Urothelium cell line (cell line): Measurements from ENCODE around the gene GINS1.
"Not testable (repeated sequence)": the region's sequence is repeated elsewhere in the genome, so short reads cannot be mapped to it uniquely, and the experiment has no call there.

Source experiments
- DNase-seq: peaks from one replicate; pipeline ENCODE4 v3.0.0; 2011; ENCODE audit warnings: low spot score, mixed read lengths
- FAIRE-seq: peaks from 2 replicates; lab custom pipeline; 2011; peaks lifted over from hg19 to GRCh38; lab: Jason Lieb, UNC

The GINS1 gene

GRCh38 chr20:25389858-25390537, 17.5 kb upstream of the GINS1 start:
- no peak for FAIRE-seq
- peak; percentile 44 for DNase-seq

DNA sequence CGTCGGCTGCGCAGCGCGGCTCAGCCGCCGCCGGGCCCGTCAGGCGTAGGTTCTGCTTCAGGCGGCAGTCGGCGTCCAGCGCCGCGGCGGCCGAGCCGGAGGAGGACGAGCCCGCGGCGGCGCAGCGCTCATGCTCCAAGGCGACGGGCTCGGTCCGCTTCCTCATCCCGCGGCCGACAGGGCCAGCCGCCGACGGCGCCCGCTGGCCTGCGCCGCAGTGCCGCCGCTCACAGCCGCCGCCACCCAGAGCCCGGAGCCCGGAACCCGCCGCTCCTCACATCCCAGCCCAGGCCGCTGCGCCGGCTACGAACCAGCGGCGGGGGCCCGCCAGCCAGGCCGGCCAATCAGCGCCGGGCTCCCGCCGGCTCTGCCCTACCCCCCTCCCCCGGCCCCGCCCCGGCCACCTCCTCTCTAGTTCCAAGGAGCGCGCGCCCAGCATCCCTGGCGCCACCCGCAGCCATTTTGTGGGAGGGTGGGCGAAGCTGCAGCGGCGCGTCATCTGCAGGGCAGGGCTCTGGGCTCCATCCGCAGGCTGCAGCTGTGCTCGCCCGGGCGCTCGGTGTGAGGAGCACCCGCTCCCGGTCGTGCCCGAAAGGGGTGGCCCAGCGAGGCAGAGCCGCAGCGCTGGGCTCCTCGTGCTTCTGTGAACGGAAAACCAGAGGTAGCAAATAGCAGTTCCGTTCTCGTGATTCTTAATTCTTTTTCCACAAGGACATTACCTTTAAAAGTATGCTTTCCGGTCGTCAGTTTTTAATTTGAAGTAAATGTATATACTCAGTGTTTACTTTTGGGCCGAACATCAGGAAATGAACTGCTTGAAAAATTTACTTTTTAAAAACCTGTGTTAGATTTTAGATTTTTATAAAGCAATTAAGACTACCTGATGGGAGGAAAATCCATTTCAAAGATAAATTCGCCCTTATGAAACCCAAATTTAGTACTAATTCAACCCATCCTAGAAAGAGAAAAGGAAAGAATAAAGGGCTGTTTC, 16.6 kb upstream of the GINS1 start, which contains the start of gene ABHD12:
Gene ABHD12 (minus strand): TSS at position 298 of the 991 bp plus-strand sequence. CDS start 132 bp downstream, at position 166.
- DNase-seq (peak; percentile 96), FAIRE-seq (no peak)

GRCh38 chr20:25394276-25394675, 13.2 kb upstream of the GINS1 start:
- DNase-seq (no peak), FAIRE-seq (no peak)

- FAIRE-seq (no peak), DNase-seq (no peak)
Observed at GRCh38 chr20:25394996-25395395, 12.5 kb upstream of the GINS1 start.

DNA sequence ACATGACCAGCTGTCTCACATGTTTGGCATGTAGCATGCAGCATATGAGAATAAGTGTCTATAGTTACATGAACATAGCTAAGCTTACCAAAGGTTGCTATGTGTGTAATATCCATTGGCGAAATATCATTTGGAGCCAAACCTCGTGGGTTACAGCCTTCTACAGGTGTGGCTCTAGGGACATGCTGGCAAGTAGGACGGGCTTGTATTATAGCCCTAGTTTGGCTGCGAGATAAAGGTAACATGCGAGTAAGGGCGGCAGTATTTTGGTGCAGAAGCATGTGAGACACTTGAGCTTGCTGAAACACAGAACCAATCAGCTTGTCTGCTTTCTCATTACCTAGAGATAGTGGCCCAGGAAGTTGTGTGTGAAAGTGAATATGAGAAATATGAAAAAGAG, 10.4 kb upstream of the GINS1 start:
- FAIRE-seq: no peak

GRCh38 chr20:25397821-25398220, 9.7 kb upstream of the GINS1 start:
- no peak for FAIRE-seq
- no peak for DNase-seq

More for the DNA sequence above, 10.4 kb upstream of the GINS1 start:
- DNase-seq: no peak

- FAIRE-seq (no peak), DNase-seq (no peak)
Observed at GRCh38 chr20:25398376-25399036, 9.0 kb upstream of the GINS1 start.

DNA sequence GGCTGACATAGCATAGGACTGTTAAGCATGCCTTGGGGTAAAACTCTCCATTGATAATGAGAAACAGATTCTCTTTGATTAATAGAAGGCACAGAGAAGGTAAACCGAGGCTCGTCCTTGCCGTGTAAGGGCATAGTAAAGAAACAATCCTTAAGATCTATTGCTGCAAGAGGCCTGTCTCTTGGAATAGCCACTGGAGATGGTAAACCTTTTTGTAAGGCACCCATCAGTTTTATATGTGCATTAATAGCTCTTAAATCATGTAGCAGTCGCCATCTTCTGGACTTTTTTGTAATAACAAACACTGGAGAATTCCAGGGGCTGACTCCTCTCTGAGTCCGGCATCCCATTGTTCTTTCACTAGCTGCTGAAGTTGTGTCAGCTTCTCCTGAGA, 8.4 kb upstream of the GINS1 start:
- DNase-seq (peak; percentile 61), FAIRE-seq (no peak)

- FAIRE-seq, DNase-seq: not testable (repeated sequence)
Observed at GRCh38 chr20:25400291-25400732, 7.2 kb upstream of the GINS1 start.

- no peak for DNase-seq
- no peak for FAIRE-seq
Observed at GRCh38 chr20:25402583-25402982, 4.9 kb upstream of the GINS1 start.

- FAIRE-seq (no peak), DNase-seq (no peak)
Observed at GRCh38 chr20:25408170-25408547, 686 bp downstream of the GINS1 start.

GRCh38 chr20:25408890-25409289, 1.4 kb downstream of the GINS1 start:
- FAIRE-seq: no peak
- no peak for DNase-seq

DNA sequence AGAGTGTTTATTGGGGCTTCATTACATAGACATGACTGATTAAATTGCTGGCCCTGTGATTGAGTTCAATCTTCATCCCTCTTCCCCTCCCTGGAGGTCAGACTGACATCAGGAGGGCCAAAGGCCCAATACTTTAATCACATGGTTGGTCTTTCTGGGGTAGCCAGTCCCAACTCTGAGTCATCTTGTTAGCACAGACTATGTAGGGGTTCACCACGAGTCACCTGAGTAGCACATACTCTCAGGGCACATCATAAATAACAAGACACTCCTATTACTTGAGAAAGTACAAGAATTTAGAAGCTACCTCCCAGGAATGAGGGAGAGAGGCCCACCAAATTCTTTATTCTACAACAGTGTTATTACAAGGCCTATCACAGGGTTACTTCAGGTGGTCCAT, 11.3 kb downstream of the GINS1 start:
- FAIRE-seq: no peak
- no peak for DNase-seq

- DNase-seq: no peak
- FAIRE-seq: no peak
Observed at GRCh38 chr20:25421102-25421501, 13.6 kb downstream of the GINS1 start.

DNA sequence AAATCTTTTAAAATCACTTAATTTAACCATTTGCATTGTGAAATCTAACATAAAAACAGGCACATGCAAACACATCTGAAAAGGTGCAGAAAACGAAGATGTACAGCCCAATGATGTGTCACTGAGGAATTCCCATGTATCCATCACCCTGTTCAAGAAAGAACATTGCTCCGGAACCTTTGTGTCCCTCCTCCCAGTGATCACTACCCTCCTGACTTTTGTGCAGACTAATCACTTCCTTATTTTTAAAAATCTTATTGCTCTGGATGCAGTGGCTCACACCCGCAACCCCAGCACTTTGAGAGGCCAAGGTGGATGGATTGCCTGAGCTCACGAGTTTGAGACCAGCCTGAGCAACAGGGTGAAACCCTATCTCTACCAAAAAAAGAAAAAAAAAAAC, 14.6 kb downstream of the GINS1 start:
- FAIRE-seq (no peak), DNase-seq (no peak)

GRCh38 chr20:25424536-25424935, 17.1 kb downstream of the GINS1 start:
- DNase-seq: no peak
- FAIRE-seq: no peak

DNA sequence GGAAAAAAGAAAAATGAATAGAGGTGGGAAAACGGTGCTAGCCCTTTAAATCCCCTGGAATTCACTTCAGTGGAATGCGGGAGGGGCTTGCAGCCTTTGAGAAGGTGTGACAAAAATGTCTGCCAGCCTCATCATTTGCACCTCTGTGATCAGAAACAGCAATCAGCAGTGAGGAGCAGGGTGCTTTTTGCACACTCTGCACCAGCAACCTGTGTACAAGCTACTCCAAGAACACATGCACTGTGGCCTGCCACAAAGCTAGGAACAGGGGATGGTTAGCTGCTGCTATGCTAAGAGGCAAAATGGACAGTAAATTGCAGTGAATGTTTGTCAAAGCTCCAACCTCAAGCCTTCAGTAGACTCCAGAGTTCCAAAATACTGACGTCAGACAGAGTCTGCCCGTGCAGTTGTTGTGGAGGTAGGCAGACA, 29.7 kb downstream of the GINS1 start:
- peak; percentile 27 for DNase-seq
- FAIRE-seq: no peak

GRCh38 chr20:25439328-25439727, 31.9 kb downstream of the GINS1 start:
- no peak for DNase-seq
- no peak for FAIRE-seq

- DNase-seq (no peak), FAIRE-seq (no peak)
Observed at GRCh38 chr20:25444556-25444955, 37.1 kb downstream of the GINS1 start.

- DNase-seq: no peak
- FAIRE-seq: no peak
Observed at GRCh38 chr20:25447671-25448070, 40.2 kb downstream of the GINS1 start.

DNA sequence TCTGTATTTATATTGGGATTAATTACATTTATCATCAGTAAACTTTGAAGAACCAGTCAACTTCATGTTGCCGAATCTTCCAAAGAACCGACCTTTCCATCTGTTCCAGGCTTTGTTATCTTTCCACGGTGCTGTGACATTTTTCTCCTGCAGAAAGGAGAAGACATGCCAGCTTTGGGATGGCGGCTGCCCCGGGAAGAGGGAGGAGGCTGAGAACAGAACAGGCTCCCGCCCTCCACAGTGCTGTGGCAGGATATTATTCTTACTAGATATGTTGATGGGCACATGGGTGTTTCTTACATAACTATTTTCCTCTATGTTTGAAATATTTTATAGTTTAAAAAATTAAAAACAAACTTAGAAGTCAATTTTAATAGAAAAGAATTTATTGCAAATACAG, 44.9 kb downstream of the GINS1 start:
- DNase-seq (no peak), FAIRE-seq (no peak)
